ENCODE measurements around the gene IGF2BP2. TPM values are rescaled to one million over a fixed set of nuclear protein-coding genes. Genes with fewer than 3 reads are reported as not detected.
A peak's percentile ranks its signal among the peaks of the same experiment; 100 is the strongest.

The IGF2BP2 gene
- total RNA-seq, 1 experiment from 2014 or later: 135 TPM

DNA sequence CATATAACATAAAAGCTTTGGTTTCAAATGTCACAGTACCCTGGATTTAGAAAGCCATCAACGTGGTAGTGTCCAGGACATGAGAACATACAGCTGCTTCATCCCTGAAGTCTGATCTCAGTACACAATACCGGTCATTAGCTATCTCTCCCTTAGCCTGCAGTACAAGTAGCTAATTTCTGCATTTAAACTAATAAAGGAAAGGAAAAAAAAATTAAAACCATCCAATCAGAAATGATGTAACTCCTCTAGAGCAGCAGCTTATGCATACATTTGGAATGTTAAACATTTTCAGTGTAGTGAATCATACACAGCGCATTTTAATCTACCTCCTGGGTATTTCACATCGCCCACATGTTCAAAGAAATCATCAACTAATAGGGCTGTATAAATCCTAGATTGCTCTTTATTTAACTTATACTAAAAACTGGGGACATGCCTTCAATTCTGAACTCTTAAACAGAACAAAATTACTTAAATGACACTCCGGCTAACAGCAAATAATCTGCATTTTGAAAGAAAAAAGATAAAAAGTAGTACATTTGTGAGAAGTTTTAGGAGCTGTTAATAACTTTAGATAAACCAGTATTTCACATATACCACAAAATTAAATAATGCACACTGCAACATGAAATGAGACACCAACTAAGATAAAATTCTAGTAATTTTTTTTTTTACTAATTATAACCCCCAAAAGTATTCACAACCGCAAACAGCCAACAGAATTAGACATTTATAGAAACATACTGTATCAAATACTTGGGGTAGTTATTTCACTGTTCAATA, 3.7 kb downstream of the IGF2BP2 start (continued):
- TF ChIP-seq, protein P1, sequence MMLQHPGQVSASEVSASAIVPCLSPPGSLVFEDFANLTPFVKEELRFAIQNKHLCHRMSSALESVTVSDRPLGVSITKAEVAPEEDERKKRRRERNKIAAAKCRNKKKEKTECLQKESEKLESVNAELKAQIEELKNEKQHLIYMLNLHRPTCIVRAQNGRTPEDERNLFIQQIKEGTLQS (IDR thresholded peaks at IDR 0.05): no peak
- TF ChIP-seq SIN3A (IDR thresholded peaks at IDR 0.05; ENCODE audit: low read depth): peak; percentile 42; the same call in 1 of the 2 replicates
- TF ChIP-seq TCF7L2 (IDR thresholded peaks at IDR 0.05; ENCODE audit: borderline replicate concordance, extremely low read depth, insufficient read depth, insufficient read length): no peak

DNA sequence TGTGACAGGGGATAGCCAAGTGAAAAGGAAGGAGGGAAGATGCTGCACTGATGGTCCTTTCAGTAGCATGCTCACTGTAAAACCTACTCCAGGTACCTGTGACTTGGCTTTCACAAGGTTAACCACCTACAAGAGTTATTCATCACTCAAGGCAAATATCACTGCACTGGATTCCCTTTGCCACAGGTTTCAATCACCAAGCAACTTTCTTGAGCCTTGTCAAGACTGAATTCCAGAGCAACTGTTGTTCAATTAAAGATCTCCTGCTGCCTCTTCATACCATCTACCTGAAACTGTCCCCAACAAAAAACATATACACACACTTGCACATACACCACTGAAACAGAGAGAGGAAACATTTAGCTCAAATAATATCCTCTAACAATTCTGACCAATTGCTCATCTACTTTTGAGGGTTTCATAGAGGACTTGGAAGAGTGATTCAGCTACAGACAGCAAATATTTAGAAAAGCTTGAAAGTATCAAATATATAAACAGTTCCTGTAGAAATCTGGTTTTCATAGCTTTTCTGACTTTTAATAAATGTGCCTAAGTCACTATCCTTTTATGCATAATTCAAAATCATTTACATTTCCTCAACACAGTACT, 6.5 kb downstream of the IGF2BP2 start:
- POLR2A ChIA-PET: no interaction called here
- Histone ChIP-seq H3K4me3 (replicated peaks in 1 of 2; ENCODE audit: low read depth in 1 of 2, low read length in 2 of 2) (no peak overlapping the region), H3K36me3 (ENCODE audit: control insufficient read depth in 1 of 2, insufficient read depth in 2 of 2, low read length in 2 of 2) (0 out of 4 replicates have a peak, but pooled peaks cover 0 to 3% of the 10 kb centered on the region in 2 experiments), H3K9me3 (ENCODE audit: control insufficient read depth in 1 of 2, insufficient read depth in 1 of 2, low read depth in 1 of 2, low read length in 2 of 2) (no peaks in the 10 kb centered on the region), H3K27me3 (ENCODE audit: insufficient read depth, low read length) (no peaks in the 10 kb centered on the region), H3K4me2 (ENCODE audit: low read length) (no peak overlapping the region), H4K20me1 (ENCODE audit: insufficient read depth) (peaks cover 27% of the 10 kb centered on the region), H3K4me1 (ENCODE audit: control insufficient read depth in 1 of 2, insufficient read depth in 2 of 2, low read length in 2 of 2) (peaks cover 38 to 79% of the 10 kb centered on the region in 2 experiments), H2AFZ (ENCODE audit: low read depth, low read length, poor library complexity, severe bottlenecking) (no peak overlapping the region), H3K9ac (ENCODE audit: low read length) (no peak overlapping the region), H3K9me2 (ENCODE audit: insufficient read depth) (no peaks in the 10 kb centered on the region), H3K27ac (ENCODE audit: low read depth, low read length) (no peak overlapping the region), H3K79me2 (ENCODE audit: insufficient read depth, low read length) (peaks cover 100% of the 10 kb centered on the region)
- BruUV-seq (replicated peaks): no TSS peak
- CTCF ChIA-PET: no interaction called here
- RAD21 ChIA-PET (ENCODE audit: low non-redundant PET in 1 of 2, low total read pairs in 2 of 2, uncharacterized antibody in 2 of 2, unreplicated experiment in 2 of 2): no interaction called here
- intact Hi-C loops (cut with micrococcal nuclease): no loop called here
- TF ChIP-seq ELF1 (IDR thresholded peaks at IDR 0.05; ENCODE audit: borderline replicate concordance, low read depth): no peak
- no peak for TF ChIP-seq SIN3A (IDR thresholded peaks at IDR 0.05; ENCODE audit: low read depth)
- no peak for TF ChIP-seq YY1 (IDR thresholded peaks at IDR 0.05; ENCODE audit: extremely low read depth, insufficient replicate concordance, low read depth, low read length)
- TF ChIP-seq RAD21 (IDR thresholded peaks at IDR 0.05; ENCODE audit: low read depth): no peak
- no peak for ATAC-seq
- no peak for DNase-seq (ENCODE audit: low read depth, low spot score)

Measured in HCT116 (cell line).